DMS153 (cell line): Measurements from ENCODE around the gene OR2C1.

ENCODE experiments used
- DNase-seq: peaks from one replicate; lab custom pipeline; 2025; lab: John Stamatoyannopoulos, UW

The OR2C1 gene

DNA sequence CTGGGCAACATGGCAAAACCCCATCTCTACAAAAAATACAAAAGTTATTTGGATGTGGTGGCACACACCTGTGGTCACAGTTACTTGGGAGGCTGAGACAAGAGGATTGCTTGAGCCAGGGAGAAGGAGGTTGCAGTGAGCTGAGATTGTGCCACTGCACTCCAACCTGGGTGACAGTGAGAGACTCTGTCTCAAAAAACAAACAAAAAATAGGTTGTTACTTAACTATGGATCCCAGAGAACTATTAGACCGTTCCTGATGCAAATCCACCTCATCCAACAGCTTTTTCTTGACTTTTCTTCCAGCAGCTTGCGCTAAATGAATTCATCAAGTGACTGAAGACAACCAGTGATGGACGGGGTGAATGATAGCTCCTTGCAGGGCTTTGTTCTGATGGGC lies at the start of gene OR2C1:
OR2C1 (plus strand) TSS at position 301 of the 400 bp plus-strand sequence; CDS start at position 353, 52 bp downstream.
- no peak for DNase-seq

DNA sequence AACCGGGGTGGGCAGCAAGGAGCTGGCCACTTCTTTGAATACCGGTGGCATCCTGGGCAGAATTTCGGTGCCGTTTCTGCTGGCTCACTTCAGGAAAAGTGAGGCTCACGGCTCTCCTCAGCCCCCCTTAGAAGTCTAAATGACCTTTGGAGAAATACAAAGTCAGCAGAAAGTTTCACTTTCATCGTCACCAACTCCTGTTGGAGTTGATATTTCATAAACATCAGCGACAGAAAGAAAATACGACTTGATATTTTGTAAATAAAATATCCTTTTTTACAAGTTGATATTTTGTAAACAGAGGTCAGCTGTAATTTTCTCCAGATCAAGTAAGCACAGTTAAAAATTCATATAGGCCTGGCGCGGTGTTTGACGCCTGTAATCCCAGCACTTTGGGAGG lies 49.6 kb upstream of the OR2C1 start:
- no peak for DNase-seq

DNA sequence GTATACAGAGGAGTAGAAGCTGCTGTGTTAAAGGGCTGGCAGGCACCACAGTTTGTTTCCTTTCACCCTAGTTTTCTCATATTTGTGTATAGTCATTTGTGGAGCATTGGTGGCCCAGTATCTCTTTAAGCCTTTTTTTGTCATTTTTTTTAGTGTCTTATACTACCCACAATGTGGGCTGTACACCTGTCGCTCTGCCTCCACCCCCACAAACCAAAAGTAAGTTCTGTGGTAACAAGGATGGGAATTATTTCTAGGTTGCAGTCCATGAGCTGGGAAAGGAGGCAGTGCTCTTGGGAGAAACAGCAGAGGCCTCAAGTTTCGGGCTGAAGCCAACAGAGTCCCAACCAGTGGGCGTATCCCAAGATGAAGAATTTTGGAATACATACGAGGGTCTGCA lies 44.2 kb upstream of the OR2C1 start:
- no peak for DNase-seq

DNA sequence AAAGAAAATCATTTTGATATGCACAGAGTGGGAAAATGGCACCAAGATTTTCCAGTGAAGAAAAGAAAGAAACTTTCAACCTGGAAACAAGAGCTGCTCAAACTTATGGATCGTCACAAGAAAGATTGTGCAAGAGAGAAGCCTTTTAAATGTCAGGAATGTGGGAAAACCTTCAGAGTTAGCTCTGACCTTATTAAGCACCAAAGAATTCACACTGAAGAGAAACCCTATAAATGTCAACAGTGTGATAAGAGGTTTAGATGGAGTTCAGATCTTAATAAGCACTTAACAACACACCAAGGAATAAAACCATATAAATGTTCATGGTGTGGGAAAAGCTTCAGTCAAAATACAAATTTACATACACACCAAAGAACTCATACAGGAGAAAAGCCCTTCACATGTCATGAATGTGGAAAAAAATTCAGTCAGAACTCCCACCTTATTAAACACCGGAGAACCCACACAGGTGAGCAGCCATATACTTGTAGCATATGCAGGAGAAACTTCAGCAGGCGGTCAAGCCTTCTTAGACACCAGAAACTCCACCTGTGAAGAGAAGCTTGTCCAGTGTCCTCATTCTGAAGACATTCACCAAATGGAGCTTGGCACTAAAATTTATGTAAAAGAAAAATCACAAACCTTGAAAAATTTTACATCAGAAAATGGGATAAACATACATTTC lies 38.2 kb upstream of the OR2C1 start:
- DNase-seq: peak; percentile 5

DNA sequence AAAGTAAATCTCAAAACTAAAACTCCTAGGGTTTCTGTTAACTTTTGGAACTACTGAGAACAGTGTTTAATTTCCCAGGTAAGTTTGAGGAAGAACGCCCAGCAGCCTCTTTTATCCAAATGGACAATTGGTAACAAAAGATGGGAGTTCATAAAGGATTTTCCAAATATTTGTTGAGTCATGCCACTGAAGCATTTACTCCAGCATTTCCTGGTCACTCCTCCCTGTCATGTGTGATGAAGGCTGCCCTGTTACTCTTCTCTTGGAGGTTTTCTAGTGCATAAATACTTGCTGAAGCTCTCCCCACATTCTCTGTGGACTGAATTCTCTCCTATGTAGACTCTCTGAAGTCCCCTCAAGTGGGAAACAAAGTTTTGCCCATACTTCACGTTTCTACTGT lies 33.9 kb upstream of the OR2C1 start:
- DNase-seq: no peak

DNA sequence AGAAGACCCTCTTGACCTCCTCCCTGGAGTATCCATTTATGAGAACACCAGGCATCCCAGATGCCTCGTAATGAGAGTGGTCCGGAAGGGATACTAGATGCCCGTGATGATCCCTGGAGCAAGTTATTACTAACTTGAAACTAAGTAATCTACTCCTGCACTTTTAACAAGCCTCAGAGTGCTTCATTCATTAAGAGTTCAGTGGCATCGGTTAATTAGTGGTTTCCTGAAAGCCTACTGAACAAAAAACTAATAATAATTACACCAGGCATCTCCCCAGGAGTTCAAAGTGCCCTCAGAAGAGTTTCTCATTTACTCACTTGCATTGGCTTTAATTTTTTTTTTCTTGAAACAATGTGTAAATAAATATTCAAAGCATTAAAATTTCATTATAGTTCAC lies 28.2 kb upstream of the OR2C1 start:
- no peak for DNase-seq

DNA sequence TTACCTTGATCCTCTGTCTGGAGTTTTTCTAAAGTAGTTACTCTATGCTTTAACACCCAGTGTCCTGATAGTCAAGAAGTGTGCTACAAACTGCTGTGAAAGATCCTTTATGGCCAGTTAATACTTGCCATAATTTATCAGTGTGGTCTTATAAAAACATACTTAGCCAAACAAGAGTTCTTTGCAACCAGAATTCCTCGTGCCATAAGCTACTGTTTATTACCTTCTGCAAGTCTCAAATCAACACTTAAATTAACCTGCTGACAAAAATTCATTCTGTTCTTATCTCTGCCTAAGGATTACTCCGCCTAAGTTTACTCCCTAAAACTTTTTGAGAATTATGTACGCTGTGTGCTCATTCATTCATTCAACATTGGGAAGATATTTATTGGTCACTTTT lies 27.6 kb upstream of the OR2C1 start:
- DNase-seq: no peak

DNA sequence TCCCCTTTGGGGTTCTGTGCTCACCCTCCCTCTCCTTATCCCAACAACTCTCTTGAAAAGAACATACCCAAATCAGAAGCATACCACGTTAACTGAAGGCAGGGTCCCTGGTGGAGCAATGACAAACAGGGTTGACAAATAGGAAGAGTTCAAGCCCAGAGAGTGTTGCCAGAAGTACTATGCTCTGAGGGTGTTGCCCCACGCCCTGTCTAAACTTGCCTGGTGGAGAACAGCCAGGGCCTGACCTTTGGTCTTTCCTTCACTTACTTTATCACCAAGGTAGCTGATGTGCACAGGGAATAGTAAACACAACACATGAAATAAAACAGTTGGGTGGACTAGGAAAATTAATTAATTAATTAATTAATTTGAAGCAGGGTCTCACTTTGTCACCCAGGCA lies 27.0 kb upstream of the OR2C1 start:
- no peak for DNase-seq

DNA sequence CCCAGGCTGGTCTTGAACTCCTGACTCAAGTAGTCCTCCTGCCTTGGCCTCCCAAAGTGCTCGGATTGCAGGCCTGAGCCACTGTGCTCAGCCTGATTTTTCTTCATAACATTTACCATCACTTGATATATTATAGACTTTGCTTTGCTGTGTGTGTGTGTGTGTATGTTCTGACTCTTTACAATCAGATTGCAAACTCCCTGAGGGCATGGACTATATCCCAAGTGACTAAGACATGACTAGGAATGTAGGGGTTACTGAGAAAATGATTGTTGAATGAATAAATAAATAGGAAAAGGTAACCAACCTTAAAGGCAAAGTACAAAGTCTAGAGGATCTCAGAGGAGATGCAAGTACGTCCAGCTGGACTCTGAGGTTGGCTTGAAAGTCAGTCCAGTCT lies 9.6 kb upstream of the OR2C1 start:
- no peak for DNase-seq

DNA sequence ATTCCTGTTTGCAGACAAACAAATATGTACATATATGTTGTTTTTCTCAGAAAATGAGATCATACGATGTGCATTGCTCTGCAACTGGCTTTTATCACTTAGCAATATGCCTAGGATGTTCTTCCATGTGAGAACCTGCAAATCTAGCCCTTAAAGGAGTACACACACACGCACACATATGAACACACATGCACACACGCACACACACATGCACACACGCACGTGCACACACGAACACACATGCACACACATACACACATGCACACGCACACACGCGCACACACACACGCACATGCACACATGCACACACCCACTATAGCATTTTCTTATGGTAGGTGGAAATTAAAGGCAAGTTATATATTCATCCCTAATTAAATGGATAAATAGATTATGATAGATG lies 8.1 kb upstream of the OR2C1 start:
- DNase-seq: no peak

DNA sequence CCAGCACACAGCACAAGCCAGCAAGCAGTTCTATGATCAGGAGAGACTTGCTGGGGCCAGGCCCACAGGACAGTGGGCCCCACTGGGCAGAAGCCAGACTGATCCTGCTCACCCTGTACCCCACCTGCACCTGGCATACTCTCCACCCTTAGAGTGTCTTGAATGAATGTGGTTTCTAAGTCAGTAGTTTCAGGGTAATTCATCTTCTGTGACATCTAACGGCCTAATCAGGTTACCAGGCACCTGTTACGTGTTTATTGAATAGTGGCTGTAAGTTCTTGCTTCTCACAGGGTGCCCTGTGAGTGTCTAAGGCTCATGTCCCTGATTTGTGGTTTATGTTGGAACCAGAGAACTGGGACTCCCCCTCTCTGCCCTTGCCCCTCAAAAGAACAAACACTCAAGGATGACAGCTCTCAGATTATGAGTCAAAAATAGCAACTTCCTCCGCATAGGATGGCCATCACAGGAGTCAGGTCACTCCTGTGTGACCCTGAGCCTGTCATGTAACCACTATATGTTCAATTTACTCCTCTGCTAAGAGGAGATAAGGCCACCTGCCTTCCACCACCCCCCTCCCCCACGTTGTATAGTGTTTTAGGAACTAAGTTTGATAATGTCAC lies 7.0 kb upstream of the OR2C1 start:
- DNase-seq: no peak

DNA sequence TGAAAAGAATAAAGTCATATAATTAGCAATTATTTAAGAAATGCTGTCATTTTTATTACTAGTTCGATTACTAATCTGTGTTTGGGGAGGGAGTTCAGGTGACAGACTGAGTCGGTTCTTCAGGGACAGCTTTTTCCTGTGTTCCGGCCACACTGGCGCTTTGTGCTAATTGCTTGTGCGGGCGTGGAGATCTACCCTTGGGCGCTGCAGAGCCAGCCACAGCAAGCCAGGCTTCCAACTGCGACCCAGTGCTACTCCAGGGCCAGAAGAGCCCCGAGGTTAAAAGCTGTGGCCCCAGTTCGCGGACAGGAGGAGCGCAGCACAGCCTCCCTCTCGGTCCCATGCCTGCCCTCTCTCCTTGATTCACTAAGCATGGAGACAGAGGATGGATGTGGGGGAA lies 6.5 kb upstream of the OR2C1 start:
- DNase-seq: no peak

DNA sequence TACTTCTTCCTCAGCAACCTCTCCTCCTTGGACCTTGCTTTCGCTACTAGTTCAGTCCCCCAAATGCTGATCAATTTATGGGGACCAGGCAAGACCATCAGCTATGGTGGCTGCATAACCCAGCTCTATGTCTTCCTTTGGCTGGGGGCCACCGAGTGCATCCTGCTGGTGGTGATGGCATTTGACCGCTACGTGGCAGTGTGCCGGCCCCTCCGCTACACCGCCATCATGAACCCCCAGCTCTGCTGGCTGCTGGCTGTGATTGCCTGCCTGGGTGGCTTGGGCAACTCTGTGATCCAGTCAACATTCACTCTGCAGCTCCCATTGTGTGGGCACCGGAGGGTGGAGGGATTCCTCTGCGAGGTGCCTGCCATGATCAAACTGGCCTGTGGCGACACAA lies 429 bp downstream of the OR2C1 start:
- DNase-seq: no peak

DNA sequence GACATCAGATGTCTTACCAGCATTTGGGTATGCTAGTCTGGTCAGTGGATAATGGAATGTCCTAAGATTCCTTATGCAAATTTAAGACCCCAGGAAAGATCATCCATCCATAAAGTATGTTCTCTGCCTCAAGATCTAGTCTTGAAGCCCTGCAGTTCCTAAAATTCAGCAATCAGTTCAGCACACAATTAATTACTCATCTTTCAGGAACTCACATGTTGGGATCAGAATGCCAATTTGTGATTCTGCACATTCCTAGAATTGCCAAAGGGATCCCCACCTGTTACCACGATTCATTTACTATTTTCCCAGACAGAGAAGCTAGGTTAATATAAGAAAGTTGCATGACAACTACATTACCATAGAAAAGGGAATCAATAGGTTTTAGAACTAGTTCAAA lies 3.2 kb downstream of the OR2C1 start:
- DNase-seq: no peak

DNA sequence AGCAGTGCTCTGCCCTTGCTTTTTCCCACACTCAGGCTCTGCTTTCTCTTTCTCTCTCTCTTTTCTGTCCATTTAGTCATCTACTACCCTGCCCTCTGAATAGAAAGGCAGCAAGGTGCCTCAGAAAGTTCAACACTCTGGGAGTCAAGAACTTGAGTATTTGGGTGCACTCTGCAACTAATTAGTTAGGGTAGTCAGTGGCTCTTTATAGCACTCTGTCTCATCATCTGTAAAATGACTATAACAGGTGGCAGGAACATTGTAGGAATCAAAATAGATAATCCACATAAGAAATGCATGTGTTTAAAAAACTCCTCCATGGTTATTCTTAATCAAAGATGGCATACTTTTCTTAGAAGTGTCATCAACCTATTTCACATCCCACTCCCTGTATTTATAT lies 7.2 kb downstream of the OR2C1 start:
- DNase-seq: no peak

DNA sequence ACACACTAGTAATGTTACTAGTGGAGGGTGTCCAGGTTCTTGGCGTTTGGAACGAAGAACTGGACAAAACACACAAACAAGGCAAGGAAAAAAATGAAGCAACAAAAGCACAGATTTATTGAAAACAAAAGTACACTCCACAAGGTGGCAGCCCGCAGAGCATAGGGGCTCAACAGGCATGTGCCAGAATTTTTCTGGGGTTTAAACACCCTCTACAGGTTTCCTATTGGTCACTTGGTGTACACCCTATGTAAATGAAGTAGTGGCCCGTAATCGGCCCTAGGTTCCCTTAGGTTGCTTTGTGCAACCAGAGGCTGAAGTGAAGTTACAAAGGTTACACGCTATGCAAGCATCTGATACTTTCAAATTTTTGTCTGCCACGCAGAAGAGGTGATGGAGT lies 8.1 kb downstream of the OR2C1 start:
- DNase-seq: no peak

DNA sequence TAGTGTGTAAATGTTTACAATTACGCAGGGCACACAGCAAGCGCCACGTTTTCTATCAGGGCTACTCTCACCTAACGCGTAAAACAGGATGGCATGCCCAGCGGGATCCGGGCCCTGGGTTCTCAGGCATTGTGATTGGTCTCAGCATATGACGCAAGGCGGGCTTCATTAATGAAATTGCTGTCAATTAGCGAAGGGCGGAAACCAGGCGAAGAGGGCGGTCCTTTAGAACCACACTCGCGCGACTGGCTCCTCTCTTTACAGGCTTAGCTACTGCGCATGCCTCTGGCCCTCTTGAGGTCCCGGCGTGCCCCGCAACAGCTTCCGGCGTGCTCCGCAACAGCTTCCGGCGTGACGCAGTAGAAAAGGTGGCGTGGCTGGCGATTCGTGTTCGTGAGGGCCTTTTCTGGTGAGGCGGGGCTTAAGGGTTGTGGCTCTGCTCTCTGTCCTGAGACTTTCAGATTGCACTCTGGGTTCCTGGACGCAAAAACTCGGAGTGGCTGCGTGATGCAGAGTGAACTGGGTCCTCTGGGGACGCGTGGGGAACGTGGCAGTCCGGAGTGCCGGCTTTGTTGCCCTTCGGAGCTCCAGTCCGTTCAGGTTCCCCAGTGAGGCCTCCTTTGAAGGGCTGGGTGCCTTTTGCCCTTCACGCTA lies 9.2 kb downstream of the OR2C1 start:
- DNase-seq: peak; percentile 41

DNA sequence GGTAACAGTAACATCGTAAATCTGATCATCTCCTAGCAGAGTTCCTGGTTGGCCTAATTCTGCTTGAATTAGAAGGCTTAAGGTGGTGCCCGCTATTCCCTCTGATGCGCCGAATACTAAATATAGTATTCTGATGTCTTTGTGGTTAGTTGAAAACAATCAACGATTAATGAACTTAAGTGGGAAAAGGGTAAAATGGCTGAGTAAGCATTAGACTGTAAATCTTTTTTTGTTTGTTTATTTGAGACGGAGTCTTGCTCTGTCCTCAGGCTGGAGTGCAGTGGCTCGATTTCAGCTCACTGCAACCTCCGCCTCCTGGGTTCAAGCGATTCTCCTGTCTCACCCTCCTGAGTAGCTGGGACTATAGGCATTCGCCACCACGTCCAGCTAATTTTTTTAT lies 13.4 kb downstream of the OR2C1 start:
- no peak for DNase-seq

DNA sequence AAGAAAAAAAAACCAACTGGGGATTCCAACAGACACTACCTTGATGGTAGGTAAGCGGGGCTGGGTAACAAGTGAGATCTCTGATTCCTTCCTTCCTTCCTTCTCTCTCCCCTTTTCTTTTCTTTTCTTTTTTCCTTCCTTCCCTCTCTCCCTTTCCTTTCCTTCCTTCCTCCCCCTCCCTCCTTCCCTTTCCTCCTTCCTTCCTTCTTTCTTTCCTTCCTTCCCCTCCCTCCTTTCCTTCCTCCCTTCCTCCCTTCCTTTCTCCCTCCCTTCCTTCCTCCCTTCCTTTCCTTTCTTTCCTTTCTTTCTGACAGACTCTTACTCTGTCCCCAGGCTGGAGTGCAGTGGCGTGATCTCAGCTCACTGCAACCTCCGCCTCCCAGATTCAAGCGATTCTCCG lies 20.0 kb downstream of the OR2C1 start:
- DNase-seq: no peak

DNA sequence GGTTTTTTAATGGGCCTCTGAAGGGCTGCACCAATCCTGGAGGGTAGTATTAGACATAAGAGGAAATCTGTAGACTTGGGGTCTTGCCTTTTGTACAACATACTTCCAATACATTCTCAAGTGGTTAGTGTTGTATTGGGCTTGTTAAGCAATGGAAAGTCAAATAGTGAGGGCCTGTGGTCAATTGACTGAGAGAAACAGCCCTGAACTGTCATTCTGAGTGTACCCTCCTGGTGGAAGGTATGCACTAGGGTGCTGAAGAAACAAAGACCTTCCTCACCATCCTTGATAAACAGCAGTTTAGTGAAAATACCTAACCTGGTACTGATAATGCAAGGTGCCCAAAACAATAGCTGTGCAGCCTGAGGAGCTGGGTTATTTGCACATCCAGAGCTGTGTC lies 22.2 kb downstream of the OR2C1 start:
- no peak for DNase-seq

DNA sequence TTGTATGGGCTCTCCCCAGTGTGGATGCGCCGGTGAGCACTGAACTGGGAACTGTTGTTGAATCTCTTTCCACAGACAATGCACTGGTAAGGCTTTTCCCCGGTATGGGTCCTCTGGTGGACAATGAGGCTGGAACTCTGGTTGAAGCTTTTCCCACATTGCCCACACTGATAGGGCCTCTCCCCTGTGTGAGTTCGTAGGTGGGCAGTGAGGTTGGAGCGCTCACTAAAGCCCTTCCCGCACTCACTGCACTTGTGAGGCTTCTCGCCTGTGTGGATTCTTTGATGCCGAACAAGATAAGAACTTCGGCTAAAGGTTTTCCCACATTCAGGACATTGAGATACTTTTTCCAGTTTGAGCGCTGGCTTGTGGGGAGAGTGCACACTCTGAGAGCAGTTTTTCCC lies 27.4 kb downstream of the OR2C1 start:
- DNase-seq: no peak

DNA sequence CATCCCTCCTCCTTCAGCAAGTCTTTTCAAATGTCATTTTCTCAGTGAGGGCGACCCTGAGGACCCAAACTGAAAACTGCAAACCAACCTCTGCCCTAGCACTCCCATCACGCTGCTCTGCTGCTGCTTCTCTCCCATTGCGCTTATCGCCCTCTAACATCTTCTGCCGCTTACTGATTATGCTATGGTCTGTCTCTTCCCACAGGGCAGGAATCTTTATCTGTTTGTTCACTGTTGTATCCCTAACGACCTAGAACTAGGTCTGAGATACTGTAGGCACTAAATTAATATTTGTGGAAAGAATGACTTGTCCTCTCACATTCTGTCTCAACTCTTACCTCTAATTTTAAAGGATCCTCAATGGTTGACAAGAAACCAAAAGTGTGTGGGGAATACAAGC lies 32.6 kb downstream of the OR2C1 start:
- no peak for DNase-seq

DNA sequence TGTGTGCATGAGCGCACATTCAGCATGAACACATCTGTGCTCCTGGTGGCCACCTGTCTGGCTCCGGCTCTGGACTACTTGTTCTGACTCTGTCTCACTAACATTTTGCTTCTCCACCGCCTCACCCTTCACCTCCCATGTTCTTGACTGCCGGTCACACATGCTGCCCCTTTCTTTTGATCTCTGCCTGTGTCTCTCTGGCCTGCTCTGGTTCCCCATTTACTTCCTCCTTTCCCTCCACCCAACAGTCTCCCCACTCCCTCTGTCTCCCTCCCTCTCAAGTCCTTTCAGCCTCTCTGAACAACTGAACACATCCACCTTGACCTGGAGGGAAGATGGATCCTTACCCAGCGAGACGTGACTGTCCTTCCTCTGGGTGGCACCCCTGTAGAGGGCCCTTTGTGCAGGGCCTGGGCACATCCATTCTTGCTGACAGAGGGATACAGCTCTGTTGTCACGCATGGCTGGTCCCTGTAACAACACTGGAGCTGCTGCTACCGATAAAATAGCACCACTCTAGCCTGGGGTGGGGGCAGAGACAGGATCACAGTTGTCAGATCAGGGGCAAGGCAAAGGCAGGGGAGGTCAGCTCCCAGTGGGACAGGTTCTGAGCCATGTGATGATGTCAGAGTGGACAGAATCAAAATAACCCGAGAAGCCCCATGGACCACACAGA lies 34.1 kb downstream of the OR2C1 start:
- no peak for DNase-seq
